Stomach smooth muscle (tissue), 2 donors: ENCODE data around the gene CPLX4.
"Not testable (repeated sequence)": the region's sequence is repeated elsewhere in the genome, so short reads cannot be mapped to it uniquely, and the experiment has no call there.

Experiments used
- H3K27ac ChIP-seq: one replicate; pipeline ENCODE4 v1.7.0; 2013; ENCODE audit warnings: mild to moderate bottlenecking, low read length, inconsistent platforms
- H3K27me3 ChIP-seq, 2 donors: one replicate each; pipeline ENCODE4 v1.7.0; 2013; ENCODE audit warnings: low read length in 2 of 2; ENCODE audit not compliant: insufficient read depth in 2 of 2, control insufficient read depth in 1 of 2
- H3K36me3 ChIP-seq, 2 donors: one replicate each; pipeline ENCODE4 v1.7.0; 2013; ENCODE audit warnings: low read length in 2 of 2; ENCODE audit not compliant: control insufficient read depth in 2 of 2, insufficient read depth in 2 of 2
- H3K4me1 ChIP-seq: one replicate; pipeline ENCODE4 v1.7.0; 2013; ENCODE audit warnings: low read length; ENCODE audit not compliant: control insufficient read depth, insufficient read depth
- H3K4me3 ChIP-seq, 2 donors: one replicate each; pipeline ENCODE4 v1.7.0; 2013; ENCODE audit warnings: low read length in 2 of 2
- H3K9ac ChIP-seq, 2 donors: one replicate each; pipeline ENCODE4 v1.7.0; 2013; ENCODE audit warnings: low read length in 2 of 2, mild to moderate bottlenecking in 1 of 2
- H3K9me3 ChIP-seq, 2 donors: one replicate each; pipeline ENCODE4 v1.7.0; 2013; ENCODE audit warnings: low read length in 2 of 2; ENCODE audit not compliant: control insufficient read depth in 2 of 2
- donor health status: healthy.
- donor health status: Pancreatic carcinoma.

The CPLX4 gene

DNA sequence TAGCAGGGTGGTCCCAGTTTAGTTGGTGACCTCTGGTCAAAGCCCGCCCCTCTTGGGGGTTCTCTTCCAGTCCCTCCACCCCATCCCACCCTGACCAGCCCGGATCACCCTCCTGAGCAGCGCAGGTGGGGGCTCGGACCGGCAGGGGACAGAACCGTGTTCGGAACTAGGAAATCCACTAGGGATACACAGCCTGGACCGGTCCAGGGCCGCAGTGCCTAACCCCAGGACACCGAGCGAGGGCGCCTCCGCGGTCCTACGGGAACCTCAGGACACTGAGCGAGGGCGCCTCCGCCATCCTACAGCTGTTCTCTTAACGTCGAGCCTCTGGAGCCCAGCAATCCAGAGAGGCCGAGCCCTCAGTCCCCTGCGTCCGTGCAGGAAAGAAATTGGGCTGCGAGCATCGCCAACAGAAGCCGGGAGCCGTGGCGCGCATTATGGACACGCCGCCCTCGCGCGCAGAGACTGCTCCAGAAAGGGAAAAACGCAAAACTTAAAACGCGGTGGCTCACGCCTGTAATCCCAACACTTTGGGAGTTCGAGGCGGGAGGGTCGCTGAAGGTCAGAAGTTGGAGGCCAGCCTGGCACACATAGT is 53.7 kb downstream of the CPLX4 start:
- Histone ChIP-seq H3K36me3 (no peaks in the 10 kb centered on the region), H3K9ac (no peak overlapping the region), H3K4me1 (peaks cover 8% of the 10 kb centered on the region), H3K9me3 (no peaks in the 10 kb centered on the region), H3K27me3 (peaks cover 43 to 55% of the 10 kb centered on the region in 2 donors), H3K4me3 (no peak overlapping the region), H3K27ac (no peak overlapping the region)

- Histone ChIP-seq H3K4me3 (no peak overlapping the region), H3K9ac (no peak overlapping the region), H3K9me3 (no peaks in the 10 kb centered on the region), H3K27me3 (peaks cover 43 to 49% of the 10 kb centered on the region in 2 donors), H3K27ac (no peak overlapping the region), H3K36me3 (no peaks in the 10 kb centered on the region), H3K4me1 (peaks cover 8% of the 10 kb centered on the region)
These were observed 54.3 kb downstream of the CPLX4 start for GRCh38 chr18:59264121-59264571.

DNA sequence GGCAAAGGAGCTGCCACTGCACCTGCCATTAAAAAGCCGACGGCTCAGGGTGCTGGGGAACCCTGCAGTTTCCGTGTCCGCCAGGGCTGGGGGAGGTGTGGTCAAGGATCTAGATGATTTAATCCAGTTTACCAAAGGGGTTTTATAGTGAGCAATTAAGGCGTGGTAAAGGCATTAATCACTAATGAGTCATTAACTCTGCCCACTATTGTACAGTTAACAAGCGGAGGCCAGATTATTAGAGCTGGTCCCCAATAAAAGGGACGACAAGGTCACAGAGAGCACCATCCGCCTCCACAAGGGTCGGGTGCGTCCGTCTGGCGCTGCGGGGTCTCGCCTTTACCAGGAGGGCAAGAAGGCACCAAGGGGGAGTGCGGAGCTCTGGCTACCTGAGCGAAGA is 54.8 kb downstream of the CPLX4 start:
- Histone ChIP-seq H3K4me3 (no peak overlapping the region), H3K9me3 (no peaks in the 10 kb centered on the region), H3K27ac (no peak overlapping the region), H3K27me3 (peaks cover 41 to 46% of the 10 kb centered on the region in 2 donors), H3K4me1 (peaks cover 5% of the 10 kb centered on the region), H3K36me3 (no peaks in the 10 kb centered on the region), H3K9ac (no peak overlapping the region)

GRCh38 chr18:59262243-59262642 is 56.2 kb downstream of the CPLX4 start:
- H3K27ac ChIP-seq, H3K36me3 ChIP-seq, H3K4me3 ChIP-seq, H3K9me3 ChIP-seq, H3K4me1 ChIP-seq, H3K9ac ChIP-seq: not testable (repeated sequence)
- H3K27me3 ChIP-seq: peaks cover 32% of the 10 kb centered on the region in 2 donors

- H3K4me3 ChIP-seq, H3K9ac ChIP-seq, H3K9me3 ChIP-seq, H3K4me1 ChIP-seq, H3K36me3 ChIP-seq, H3K27ac ChIP-seq: not testable (repeated sequence)
- peaks cover 30 to 31% of the 10 kb centered on the region in 2 donors for H3K27me3 ChIP-seq
These were observed 56.6 kb downstream of the CPLX4 start for GRCh38 chr18:59261842-59262241.

DNA sequence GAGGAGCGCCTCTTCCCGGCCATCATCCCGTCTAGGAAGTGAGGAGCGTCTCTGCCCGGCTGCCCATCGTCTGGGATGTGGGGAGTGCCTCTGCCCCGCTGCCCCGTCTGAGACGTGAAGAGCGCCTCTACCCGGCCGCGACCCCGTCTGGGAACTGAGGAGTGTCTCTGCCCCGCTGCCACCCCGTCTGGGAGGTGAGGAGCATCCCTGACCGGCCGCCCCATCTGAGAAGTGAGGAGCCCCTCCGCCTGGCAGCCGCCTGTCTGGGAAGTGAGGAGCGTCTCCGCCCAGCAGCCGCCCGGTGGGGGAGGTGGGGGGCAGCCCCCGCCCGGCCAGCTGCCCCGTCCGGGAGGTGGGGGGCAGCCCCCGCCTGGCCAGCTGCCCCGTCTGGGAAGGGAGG is 63.0 kb downstream of the CPLX4 start:
- not testable (repeated sequence) for H3K27ac ChIP-seq, H3K27me3 ChIP-seq, H3K36me3 ChIP-seq

GRCh38 chr18:59249199-59249774 is 69.2 kb downstream of the CPLX4 start:
- Histone ChIP-seq H3K4me1 (no peaks in the 10 kb centered on the region), H3K27ac (no peak overlapping the region), H3K4me3 (no peak overlapping the region), H3K9ac (no peak overlapping the region), H3K27me3 (peaks cover 3 to 5% of the 10 kb centered on the region in 2 donors), H3K9me3 (peaks cover 0 to 3% of the 10 kb centered on the region in 2 donors), H3K36me3 (no peaks in the 10 kb centered on the region)

More for the DNA sequence above, 63.0 kb downstream of the CPLX4 start:
- H3K4me3 ChIP-seq, H3K4me1 ChIP-seq, H3K9me3 ChIP-seq, H3K9ac ChIP-seq: not testable (repeated sequence)

- Histone ChIP-seq H3K36me3 (no peaks in the 10 kb centered on the region), H3K4me1 (no peaks in the 10 kb centered on the region), H3K27me3 (peaks cover 3 to 5% of the 10 kb centered on the region in 2 donors), H3K4me3 (no peak overlapping the region), H3K9me3 (peaks cover 0 to 3% of the 10 kb centered on the region in 2 donors), H3K27ac (no peak overlapping the region), H3K9ac (no peak overlapping the region)
These were observed 71.7 kb downstream of the CPLX4 start for GRCh38 chr18:59246796-59247195.
